Stimulated activated CD8-positive, alpha-beta memory T cell treated with anti-CD3 and anti-CD28 coated beads, Interleukin-12 subunit alpha, Interleukin-12 subunit beta, amount 100 ng/mL, for 24 hours (primary cell): Measurements from ENCODE around the gene PLXNA2.

ENCODE experiments used
- DNase-seq: peaks from one replicate; pipeline ENCODE4 v3.0.0-alpha.2; 2020; ENCODE audit errors: extremely low read depth

The PLXNA2 gene, protein sequence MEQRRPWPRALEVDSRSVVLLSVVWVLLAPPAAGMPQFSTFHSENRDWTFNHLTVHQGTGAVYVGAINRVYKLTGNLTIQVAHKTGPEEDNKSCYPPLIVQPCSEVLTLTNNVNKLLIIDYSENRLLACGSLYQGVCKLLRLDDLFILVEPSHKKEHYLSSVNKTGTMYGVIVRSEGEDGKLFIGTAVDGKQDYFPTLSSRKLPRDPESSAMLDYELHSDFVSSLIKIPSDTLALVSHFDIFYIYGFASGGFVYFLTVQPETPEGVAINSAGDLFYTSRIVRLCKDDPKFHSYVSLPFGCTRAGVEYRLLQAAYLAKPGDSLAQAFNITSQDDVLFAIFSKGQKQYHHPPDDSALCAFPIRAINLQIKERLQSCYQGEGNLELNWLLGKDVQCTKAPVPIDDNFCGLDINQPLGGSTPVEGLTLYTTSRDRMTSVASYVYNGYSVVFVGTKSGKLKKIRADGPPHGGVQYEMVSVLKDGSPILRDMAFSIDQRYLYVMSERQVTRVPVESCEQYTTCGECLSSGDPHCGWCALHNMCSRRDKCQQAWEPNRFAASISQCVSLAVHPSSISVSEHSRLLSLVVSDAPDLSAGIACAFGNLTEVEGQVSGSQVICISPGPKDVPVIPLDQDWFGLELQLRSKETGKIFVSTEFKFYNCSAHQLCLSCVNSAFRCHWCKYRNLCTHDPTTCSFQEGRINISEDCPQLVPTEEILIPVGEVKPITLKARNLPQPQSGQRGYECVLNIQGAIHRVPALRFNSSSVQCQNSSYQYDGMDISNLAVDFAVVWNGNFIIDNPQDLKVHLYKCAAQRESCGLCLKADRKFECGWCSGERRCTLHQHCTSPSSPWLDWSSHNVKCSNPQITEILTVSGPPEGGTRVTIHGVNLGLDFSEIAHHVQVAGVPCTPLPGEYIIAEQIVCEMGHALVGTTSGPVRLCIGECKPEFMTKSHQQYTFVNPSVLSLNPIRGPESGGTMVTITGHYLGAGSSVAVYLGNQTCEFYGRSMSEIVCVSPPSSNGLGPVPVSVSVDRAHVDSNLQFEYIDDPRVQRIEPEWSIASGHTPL (N-terminal part only)

GRCh38 chr1:208243967-208244916 is at the start of gene PLXNA2:
Gene PLXNA2, minus strand, starts transcription at chr1:208244384. Its CDS starts 26,462 bp downstream, at chr1:208217922.
- peak; percentile 8 for DNase-seq

GRCh38 chr1:208292908-208293307 is 48.7 kb upstream of the PLXNA2 start:
- DNase-seq: no peak

GRCh38 chr1:208291923-208292711 is 47.9 kb upstream of the PLXNA2 start:
- DNase-seq: no peak

- no peak for DNase-seq
Measured at GRCh38 chr1:208291129-208291528, 46.9 kb upstream of the PLXNA2 start.

DNA sequence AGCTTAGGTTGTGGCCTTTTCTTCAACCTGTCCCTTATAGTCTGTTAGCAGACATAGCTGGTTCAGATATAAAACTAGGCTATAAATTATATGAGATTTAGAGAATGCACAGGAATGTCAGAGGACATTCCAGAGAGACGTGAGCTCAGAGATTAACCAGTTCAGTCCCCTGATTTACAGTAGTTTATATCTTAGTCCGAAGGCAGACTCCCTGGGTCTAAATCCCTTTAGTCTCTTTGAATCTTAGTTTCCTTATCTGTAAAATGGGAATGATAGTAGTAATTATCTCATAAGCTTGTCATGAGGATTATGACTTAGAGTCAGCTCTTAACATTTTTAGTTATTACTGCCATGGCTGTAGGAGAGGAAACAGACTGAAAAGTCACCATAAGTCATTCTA is 45.5 kb upstream of the PLXNA2 start:
- no peak for DNase-seq

- no peak for DNase-seq
Measured at GRCh38 chr1:208288495-208288894, 44.3 kb upstream of the PLXNA2 start.

- no peak for DNase-seq
Measured at GRCh38 chr1:208280681-208281450, 36.7 kb upstream of the PLXNA2 start.

DNA sequence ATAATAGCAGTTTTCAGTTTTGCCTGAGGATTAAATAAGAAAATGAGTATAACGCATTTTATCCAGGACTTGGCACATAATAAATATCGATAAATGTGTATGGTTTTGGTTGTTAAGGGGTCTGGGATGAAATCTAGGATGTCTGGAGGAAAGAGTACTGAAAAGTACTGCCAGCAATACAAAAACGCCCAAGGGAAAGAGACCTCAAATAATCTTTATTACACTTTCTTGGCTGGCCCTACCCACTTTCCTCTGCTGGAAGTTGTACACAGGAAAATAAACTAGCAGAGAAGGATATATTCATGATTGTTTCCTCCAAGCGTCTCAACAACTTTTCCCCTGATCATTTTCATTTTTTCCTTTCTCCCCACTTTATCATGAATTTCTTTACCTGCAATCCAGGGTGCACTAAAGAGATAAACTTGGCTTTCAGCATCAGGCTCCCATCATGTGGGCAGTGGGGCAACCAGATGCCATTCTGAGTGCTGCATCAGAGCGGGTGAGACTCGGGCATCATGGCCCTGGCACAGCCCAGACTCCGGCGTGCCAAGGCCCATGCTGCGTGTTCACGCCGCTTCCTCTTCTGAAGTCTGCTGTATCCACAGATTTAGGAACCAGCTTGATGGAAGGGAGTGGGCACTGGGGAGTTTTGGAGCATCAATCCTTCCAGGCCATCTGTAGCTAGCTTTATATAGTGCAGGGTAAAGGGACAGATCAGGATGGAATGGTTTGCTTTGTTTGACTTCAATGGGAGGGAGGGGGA is 35.8 kb upstream of the PLXNA2 start:
- DNase-seq: no peak

GRCh38 chr1:208278638-208279037 is 34.5 kb upstream of the PLXNA2 start:
- DNase-seq: no peak

- no peak for DNase-seq
Measured at GRCh38 chr1:208276757-208277435, 32.7 kb upstream of the PLXNA2 start.

GRCh38 chr1:208275083-208275482 is 30.9 kb upstream of the PLXNA2 start:
- DNase-seq: no peak

GRCh38 chr1:208273386-208274017 is 29.3 kb upstream of the PLXNA2 start:
- DNase-seq: no peak

DNA sequence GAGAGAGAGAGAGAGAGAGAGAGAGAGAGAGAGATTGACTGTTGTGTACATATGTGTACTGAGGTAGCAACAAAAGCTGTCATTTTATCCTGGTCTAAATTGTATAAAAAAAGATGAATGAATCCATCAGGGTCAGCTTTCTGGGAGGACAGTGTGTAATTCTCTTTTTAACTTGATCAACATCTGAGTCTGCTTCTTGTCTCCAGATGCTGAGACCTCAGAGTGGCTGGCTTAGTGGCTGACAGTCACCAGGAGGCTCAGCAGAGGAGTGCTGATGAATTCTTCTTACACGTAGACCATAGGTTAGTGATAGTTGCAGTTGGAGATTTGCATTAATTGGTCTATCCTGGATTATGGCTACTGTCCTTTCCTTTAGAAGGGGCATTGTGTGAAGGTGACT is 28.5 kb upstream of the PLXNA2 start:
- DNase-seq: no peak

GRCh38 chr1:208272311-208272710 is 28.1 kb upstream of the PLXNA2 start:
- no peak for DNase-seq

DNA sequence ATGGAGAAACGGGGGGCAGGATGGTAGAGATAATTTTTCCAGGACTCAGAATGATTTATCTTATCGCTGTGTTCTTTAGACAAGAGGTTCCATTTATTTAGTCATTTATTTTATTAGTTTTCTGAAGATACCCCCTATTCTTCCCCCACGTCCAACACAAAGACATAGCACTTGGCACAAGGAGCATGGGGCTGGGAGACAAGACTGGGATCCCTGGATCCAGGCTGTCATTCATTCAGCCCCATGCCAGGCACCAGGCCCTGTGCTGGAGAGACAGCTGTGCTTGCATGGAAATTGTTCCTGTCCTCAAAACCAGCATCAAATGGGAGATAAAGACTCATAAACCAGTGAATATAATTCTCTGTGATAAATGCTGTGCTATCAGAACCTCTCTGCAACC is 27.1 kb upstream of the PLXNA2 start:
- no peak for DNase-seq

DNA sequence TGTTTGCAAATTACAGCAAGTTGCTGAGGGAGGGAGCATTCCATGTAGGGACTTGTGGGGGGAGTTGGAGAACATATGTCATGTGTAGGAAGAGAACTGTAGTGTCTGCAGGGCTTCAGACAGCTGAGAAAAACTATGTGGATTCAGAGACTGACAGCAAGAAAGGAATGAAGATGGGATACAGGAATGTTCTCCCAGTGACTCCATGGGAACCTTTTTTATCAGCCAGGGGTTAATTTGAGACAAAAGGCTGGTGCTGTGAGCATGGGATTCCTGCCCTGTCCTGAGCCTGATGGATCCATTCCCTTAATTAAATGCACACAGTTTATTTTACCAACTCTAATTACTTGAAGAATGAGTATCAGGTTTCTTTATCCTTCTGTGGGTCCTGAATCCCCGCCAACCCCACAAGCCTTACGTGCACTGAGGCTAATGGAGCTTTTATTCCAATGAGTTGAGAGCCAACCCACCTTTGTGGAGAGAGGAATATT is 26.5 kb upstream of the PLXNA2 start:
- DNase-seq: no peak

- no peak for DNase-seq
Measured at GRCh38 chr1:208269338-208269666, 25.1 kb upstream of the PLXNA2 start.
